ENCODE measurements around the gene CHRM4.

- TF ChIP-seq POLR2AphosphoS5 (IDR thresholded peaks at IDR 0.05) (no peak), CTCF (IDR thresholded peaks at IDR 0.05) (no peak)
These were observed 26.1 kb upstream of the CHRM4 start for GRCh38 chr11:46417711-46418110.

All from breast epithelium (tissue), 3 donors.